ENCODE results near the gene EIF3D. TPM values are rescaled to one million over a fixed set of nuclear protein-coding genes. Genes with fewer than 3 reads are reported as not detected.
A peak's percentile ranks its signal among the peaks of the same experiment; 100 is the strongest.

Gene EIF3D, protein sequence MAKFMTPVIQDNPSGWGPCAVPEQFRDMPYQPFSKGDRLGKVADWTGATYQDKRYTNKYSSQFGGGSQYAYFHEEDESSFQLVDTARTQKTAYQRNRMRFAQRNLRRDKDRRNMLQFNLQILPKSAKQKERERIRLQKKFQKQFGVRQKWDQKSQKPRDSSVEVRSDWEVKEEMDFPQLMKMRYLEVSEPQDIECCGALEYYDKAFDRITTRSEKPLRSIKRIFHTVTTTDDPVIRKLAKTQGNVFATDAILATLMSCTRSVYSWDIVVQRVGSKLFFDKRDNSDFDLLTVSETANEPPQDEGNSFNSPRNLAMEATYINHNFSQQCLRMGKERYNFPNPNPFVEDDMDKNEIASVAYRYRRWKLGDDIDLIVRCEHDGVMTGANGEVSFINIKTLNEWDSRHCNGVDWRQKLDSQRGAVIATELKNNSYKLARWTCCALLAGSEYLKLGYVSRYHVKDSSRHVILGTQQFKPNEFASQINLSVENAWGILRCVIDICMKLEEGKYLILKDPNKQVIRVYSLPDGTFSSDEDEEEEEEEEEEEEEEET
- total RNA-seq (2016; rRNA removed; fragmentation: Illumina TruSeq; extraction: Trizol): 118 and 127 TPM in 2 replicates
- total RNA-seq (2016; cell fraction: cytosol; rRNA removed; fragmentation: Illumina TruSeq; extraction: Trizol; ENCODE audit: low read depth): 41.6 and 58.8 TPM in 2 replicates
- 113 and 131 TPM in 2 replicates for total RNA-seq (2016; cell fraction: insoluble cytoplasmic fraction; rRNA removed; fragmentation: Illumina TruSeq; extraction: Trizol)
- total RNA-seq (2016; cell fraction: membrane; rRNA removed; fragmentation: Illumina TruSeq; extraction: Trizol): 61.2 and 67.3 TPM in 2 replicates
- 80.3 and 81.1 TPM in 2 replicates for total RNA-seq (2016; cell fraction: nucleus; rRNA removed; fragmentation: Illumina TruSeq; extraction: Trizol)
- 229 and 274 TPM in 2 replicates for polyA plus RNA-seq (2011; rRNA removed)
- polyA plus RNA-seq (2011; cell fraction: cytosol; rRNA removed): 299 and 371 TPM in 2 replicates
- 186 and 204 TPM in 2 replicates for polyA plus RNA-seq (2011; cell fraction: nucleus; rRNA removed)
- polyA plus RNA-seq (2012): 111 and 140 TPM in 2 replicates
- 33.0 and 38.8 TPM in 2 replicates for polyA plus RNA-seq (2016; cell fraction: cytosol; fragmentation: Illumina TruSeq; extraction: Trizol; ENCODE audit: low read depth)
- 129 and 130 TPM in 2 replicates for polyA plus RNA-seq (2016; cell fraction: insoluble cytoplasmic fraction; fragmentation: Illumina TruSeq; extraction: Trizol; ENCODE audit: low read depth)
- 46.4 and 61.7 TPM in 2 replicates for polyA plus RNA-seq (2016; cell fraction: membrane; fragmentation: Illumina TruSeq; extraction: Trizol; ENCODE audit: low read depth)
- 111 and 119 TPM in 2 replicates for polyA plus RNA-seq (2016; cell fraction: nucleus; fragmentation: Illumina TruSeq; extraction: Trizol; ENCODE audit: insufficient read depth, low read depth)
- polyA minus RNA-seq (2011; rRNA and poly(A)+ RNA removed; ENCODE audit: low replicate concordance): 311 and 338 TPM in 2 replicates
- polyA minus RNA-seq (2011; cell fraction: cytosol; rRNA and poly(A)+ RNA removed): 142 and 149 TPM in 2 replicates
- polyA minus RNA-seq (2011; cell fraction: nucleus; rRNA and poly(A)+ RNA removed): 124 and 145 TPM in 2 replicates
- Bru-seq, nascent RNA: percentile 88 among the genes with signal in this experiment
- BruChase-seq, experiment 1, labeled RNA remaining after a 6-hour chase: percentile 93 among the genes with signal in this experiment
- BruChase-seq, experiment 2, labeled RNA remaining after a 2-hour chase: percentile 91 among the genes with signal in this experiment
- long read RNA-seq, experiment 1, transcript EIF3D-201 (15 exons, 2,155 nt): major isoform, 218 of 289 reads
- long read RNA-seq, experiment 1, partial matches to known transcripts: 32 of 289 reads
- long read RNA-seq, experiment 1, other reads (novel, unspliced or antisense): 38 of 289 reads
- long read RNA-seq, experiment 2, transcript EIF3D-201 (15 exons, 2,155 nt): major isoform, 224 of 391 reads
- long read RNA-seq, experiment 2, transcript EIF3D-209 (3 exons, 887 nt): minor isoform, 7 of 391 reads
- long read RNA-seq, experiment 2, partial matches to known transcripts: 114 of 391 reads
- long read RNA-seq, experiment 2, other reads (novel, unspliced or antisense): 46 of 391 reads

DNA sequence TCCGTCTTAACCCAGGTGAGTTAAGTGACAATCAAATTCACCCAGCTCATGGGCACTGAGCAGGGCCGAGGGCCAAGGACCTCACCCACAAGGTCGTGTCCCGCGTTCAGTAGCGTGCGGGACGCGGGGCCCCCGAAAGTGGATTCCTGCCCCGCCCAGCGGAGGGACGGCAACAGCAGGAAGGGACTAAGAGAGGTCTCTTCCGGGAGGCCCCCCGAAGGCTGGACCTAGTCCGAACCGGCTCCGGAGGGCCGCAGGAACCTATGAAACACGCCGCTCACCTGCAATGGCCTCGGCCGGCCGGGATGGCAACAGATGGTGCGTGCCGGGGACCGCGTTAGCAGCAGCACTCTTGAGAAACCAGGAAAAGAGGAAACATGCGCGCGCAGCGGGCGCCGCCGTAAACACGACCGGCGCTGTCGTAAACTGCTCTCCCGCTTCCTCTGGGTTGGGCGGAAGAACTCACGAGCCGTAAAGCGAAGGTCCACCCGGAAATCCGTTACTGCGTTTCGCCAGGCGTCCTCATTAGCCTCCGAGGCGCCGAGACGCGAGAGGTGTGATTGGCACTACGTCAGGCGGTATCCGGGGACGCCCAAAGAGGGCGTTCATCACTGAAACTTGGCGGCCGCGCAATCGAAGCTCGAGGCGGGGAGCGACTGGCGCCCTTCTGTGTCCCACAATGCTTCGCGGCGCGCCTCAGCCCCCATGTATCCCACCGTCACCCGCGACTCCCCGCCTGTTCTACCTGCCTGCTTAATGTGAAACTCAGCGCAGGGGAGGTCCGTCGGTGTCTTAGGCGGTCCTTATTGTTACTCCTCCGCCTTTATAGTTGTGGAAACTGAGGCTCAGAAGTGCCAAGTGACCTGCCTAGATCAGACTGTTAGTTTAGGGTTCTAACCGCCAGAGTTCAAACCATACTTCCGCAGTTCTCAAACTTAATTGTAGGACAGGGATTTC, at the start of gene EIF3D:
Gene EIF3D (minus strand): TSS at position 372 of the 957 bp plus-strand sequence. CDS start 3,045 bp downstream, outside the sequence.
- peak within 1 kb of the TSS; percentile 66 for H2AFZ ChIP-seq (ENCODE audit: low read length)
- WGBS (ENCODE audit: low lambda C conversion rate): 2% methylated on average over 19 of the region's 82 CpGs
- BruUV-seq (replicated peaks): no TSS peak
- intact Hi-C loops (cut with micrococcal nuclease; ENCODE audit: unreplicated experiment) (no loop called here), in situ Hi-C loops (cut with HindIII; ENCODE audit: extremely low pct_ligation_motif_present, low pct_unique_long_range_greater_than_20kb) (no loop called here)
- H4K20me1 ChIP-seq (ENCODE audit: insufficient read depth, low read length): no peaks in the 10 kb centered on the region
- H3K4me1 ChIP-seq (ENCODE audit: insufficient read depth, low read length): peaks cover 30% of the 10 kb centered on the region
- ATAC-seq: peak; percentile 94
- peak; percentile 99 for DNase-seq (ENCODE audit: low spot score)
- H3K79me2 ChIP-seq (ENCODE audit: insufficient read depth, low read length): peaks cover 19% of the 10 kb centered on the region
- H3K9me3 ChIP-seq (ENCODE audit: low read length): no peaks in the 10 kb centered on the region
- CTCF ChIA-PET (ENCODE audit: low intra/inter-chr PET ratio, low total read pairs): no interaction called here
- no peaks in the 10 kb centered on the region; a peak in 2 of 5 replicates for H3K27me3 ChIP-seq (ENCODE audit: control insufficient read depth in 1 of 2, insufficient read depth in 2 of 2, low read length in 2 of 2)
- POLR2A ChIA-PET: interaction anchor here (0.8 to 2.4 kb wide), 9 partner anchors 8 to 504 kb away, joined by 3 to 21 read pairs (median 3); partner anchors contain the start of genes FOXRED2 and TXN2
- peak; percentile 90 for FAIRE-seq
- H3K27ac ChIP-seq (ENCODE audit: extremely low read length, insufficient read depth, low read length): peak within 1 kb of the TSS; percentile 97
- H3K36me3 ChIP-seq (replicated peaks in 1 of 2; ENCODE audit: control insufficient read depth in 1 of 2, insufficient read depth in 2 of 2, low read length in 2 of 2): peaks cover 7 to 28% of the 10 kb centered on the region in 2 experiments; a peak in 4 of 5 replicates
- peak within 1 kb of the TSS; percentile 87 to 88 (median 88) for H3K4me3 ChIP-seq (replicated peaks in 1 of 3; ENCODE audit: insufficient read depth in 1 of 3, low read depth in 2 of 3, low read length in 3 of 3)
- H3K9ac ChIP-seq (ENCODE audit: insufficient read depth, low read depth, low read length): peak within 1 kb of the TSS; percentile 90
- peak within 1 kb of the TSS; percentile 98 for H3K4me2 ChIP-seq (ENCODE audit: low read depth, low read length)
- TF ChIP-seq KAT7 (CRISPR knock-in tag; IDR thresholded peaks at IDR 0.05; ENCODE audit: borderline replicate concordance): no peak; the same call in 1 of the 2 replicates
- TF ChIP-seq POLR2A (IDR thresholded peaks at IDR 0.05; ENCODE audit: insufficient read depth in 1 of 2, low read depth in 2 of 2, low read length in 2 of 2): peak; percentile 73 to 76
- TF ChIP-seq ZNF496 (CRISPR knock-in tag; IDR thresholded peaks at IDR 0.05; ENCODE audit: insufficient replicate concordance): no peak
- TF ChIP-seq SPEN (CRISPR knock-in tag; IDR thresholded peaks at IDR 0.05; ENCODE audit: low read depth): peak; percentile 98
- TF ChIP-seq, protein P1, sequence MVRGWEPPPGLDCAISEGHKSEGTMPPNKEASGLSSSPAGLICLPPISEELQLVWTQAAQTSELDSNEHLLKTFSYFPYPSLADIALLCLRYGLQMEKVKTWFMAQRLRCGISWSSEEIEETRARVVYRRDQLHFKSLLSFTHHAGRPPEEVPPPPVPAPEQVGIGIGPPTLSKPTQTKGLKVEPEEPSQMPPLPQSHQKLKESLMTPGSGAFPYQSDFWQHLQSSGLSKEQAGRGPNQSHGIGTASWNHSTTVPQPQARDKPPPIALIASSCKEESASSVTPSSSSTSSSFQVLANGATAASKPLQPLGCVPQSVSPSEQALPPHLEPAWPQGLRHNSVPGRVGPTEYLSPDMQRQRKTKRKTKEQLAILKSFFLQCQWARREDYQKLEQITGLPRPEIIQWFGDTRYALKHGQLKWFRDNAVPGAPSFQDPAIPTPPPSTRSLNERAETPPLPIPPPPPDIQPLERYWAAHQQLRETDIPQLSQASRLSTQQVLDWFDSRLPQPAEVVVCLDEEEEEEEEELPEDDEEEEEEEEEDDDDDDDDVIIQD (CRISPR knock-in tag; IDR thresholded peaks at IDR 0.05; ENCODE audit: low read depth): peak; percentile 18; the same call in 1 of the 2 replicates
- TF ChIP-seq ZIK1 (CRISPR knock-in tag; IDR thresholded peaks at IDR 0.05; ENCODE audit: borderline replicate concordance, low read depth): no peak; the same call in 1 of the 2 replicates
- TF ChIP-seq, protein P2, sequence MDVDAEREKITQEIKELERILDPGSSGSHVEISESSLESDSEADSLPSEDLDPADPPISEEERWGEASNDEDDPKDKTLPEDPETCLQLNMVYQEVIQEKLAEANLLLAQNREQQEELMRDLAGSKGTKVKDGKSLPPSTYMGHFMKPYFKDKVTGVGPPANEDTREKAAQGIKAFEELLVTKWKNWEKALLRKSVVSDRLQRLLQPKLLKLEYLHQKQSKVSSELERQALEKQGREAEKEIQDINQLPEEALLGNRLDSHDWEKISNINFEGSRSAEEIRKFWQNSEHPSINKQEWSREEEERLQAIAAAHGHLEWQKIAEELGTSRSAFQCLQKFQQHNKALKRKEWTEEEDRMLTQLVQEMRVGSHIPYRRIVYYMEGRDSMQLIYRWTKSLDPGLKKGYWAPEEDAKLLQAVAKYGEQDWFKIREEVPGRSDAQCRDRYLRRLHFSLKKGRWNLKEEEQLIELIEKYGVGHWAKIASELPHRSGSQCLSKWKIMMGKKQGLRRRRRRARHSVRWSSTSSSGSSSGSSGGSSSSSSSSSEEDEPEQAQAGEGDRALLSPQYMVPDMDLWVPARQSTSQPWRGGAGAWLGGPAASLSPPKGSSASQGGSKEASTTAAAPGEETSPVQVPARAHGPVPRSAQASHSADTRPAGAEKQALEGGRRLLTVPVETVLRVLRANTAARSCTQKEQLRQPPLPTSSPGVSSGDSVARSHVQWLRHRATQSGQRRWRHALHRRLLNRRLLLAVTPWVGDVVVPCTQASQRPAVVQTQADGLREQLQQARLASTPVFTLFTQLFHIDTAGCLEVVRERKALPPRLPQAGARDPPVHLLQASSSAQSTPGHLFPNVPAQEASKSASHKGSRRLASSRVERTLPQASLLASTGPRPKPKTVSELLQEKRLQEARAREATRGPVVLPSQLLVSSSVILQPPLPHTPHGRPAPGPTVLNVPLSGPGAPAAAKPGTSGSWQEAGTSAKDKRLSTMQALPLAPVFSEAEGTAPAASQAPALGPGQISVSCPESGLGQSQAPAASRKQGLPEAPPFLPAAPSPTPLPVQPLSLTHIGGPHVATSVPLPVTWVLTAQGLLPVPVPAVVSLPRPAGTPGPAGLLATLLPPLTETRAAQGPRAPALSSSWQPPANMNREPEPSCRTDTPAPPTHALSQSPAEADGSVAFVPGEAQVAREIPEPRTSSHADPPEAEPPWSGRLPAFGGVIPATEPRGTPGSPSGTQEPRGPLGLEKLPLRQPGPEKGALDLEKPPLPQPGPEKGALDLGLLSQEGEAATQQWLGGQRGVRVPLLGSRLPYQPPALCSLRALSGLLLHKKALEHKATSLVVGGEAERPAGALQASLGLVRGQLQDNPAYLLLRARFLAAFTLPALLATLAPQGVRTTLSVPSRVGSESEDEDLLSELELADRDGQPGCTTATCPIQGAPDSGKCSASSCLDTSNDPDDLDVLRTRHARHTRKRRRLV (CRISPR knock-in tag; IDR thresholded peaks at IDR 0.05): no peak; the same call in 1 of the 2 replicates
